Ovary (tissue), 9 donors: Measurements from ENCODE around the gene C20orf204. TPM values are rescaled to one million over a fixed set of nuclear protein-coding genes. Genes with fewer than 3 reads are reported as not detected.

Experiments used
- DNase-seq, 5 donors: peaks; one replicate each; pipeline ENCODE4 v3.0.0-alpha.2; 2019 to 2020
- H3K27ac ChIP-seq, 2 donors: fragments of 200-600 bp; one replicate each; pipeline versions ENCODE4 v1.5.1 to v1.8.0; 2019 to 2022
- H3K27me3 ChIP-seq: fragments of 200-600 bp; one replicate; pipeline ENCODE4 v1.8.0; 2022
- H3K36me3 ChIP-seq: fragments of 200-600 bp; sonication (generic); one replicate; pipeline ENCODE4 v1.5.1; 2019
- H3K4me1 ChIP-seq: one replicate; pipeline ENCODE4 v1.8.1; 2013; ENCODE audit warnings: mild to moderate bottlenecking, moderate library complexity; ENCODE audit not compliant: insufficient read depth
- H3K4me3 ChIP-seq: fragments of 200-600 bp; sonication (generic); one replicate; pipeline ENCODE4 v1.5.1; 2017
- H3K9me3 ChIP-seq, 2 donors: fragments of 200-600 bp in 1 of 2; sonication (generic) in 1 of 2; one replicate each; pipeline versions ENCODE4 v1.5.1 to v1.8.1; 2013 to 2019; ENCODE audit warnings: mild to moderate bottlenecking in 1 of 2, moderate library complexity in 1 of 2
- CTCF ChIP-seq, 3 donors: fragments of 450-650 bp in 2 of 3; fragments of 200-600 bp in 1 of 3; IDR thresholded peaks; one replicate each; pipeline versions ENCODE4 v1.5.1 to v1.8.0; 2016 to 2022; ENCODE audit warnings: antibody characterized with exemption in 3 of 3, mild to moderate bottlenecking in 1 of 3
- EP300 ChIP-seq: sonication (generic); formaldehyde crosslinking; IDR thresholded peaks from one replicate; pipeline ENCODE4 v1.6.1; 2017; ENCODE audit warnings: antibody characterized with exemption
- POLR2A ChIP-seq: fragments of 450-650 bp; IDR thresholded peaks from one replicate; pipeline ENCODE4 v1.6.1; 2017; ENCODE audit warnings: antibody characterized with exemption, mild to moderate bottlenecking, moderate library complexity
- WGBS, 3 donors: extraction: QIAGEN DNeasy Blood & Tissue Kit in 1 of 3; methylation state at CpG; one replicate each; pipeline versions ENCODE4 v1.1.5 to v1.1.7; 2013 to 2017; 5-methylcytosine and 5-hydroxymethylcytosine counted together
- intact Hi-C, 4 donors: fragments of 100-400 bp; cut with DNase I; formaldehyde crosslinking; loops; one replicate each; pipeline versions ENCODE4 v1.11.0 to v1.15.1; 2022 to 2023
- polyA plus RNA-seq, 2 donors: library from polyadenylated mRNA; stranded (reverse); fragments of 200-250 nt in 1 of 2; fragments of 350-450 nt in 1 of 2; fragmentation: Illumina TruSeq in 1 of 2; extraction: RNeasy Lipid Tissue Mini Kit (QIAGEN cat#74804) in 1 of 2; gene quantifications; one replicate each; pipeline ENCODE4 v1.2.3, GENCODE V29; 2013 to 2014
- total RNA-seq, 7 donors: library from RNA; depleted of rRNA in 2 of 7; stranded (reverse); fragments of >200 nt in 2 of 7; fragmentation: NEBNext Ultra II Directional in 3 of 7; extraction: Animal tissue kit (Norgen Biotek cat#: 25700) in 3 of 7; gene quantifications; one replicate each; pipeline versions ENCODE4 v1.1.0 to v1.2.4, GENCODE V29; 2016 to 2023
- donor health status: DM: no; HTN: no; CAD: no; lungs with moderate emphysema.
- donor health status: DM: no; HTN: no; CAD: no.
- donor health status: Bipolar disorder and iron deficiency.
- donor health status: DM: yes; HTN: yes; CAD: no.
- donor health status: DM: no; HTN: no; CAD: no.
- donor health status: DM: yes; HTN: yes; CAD: no.

C20orf204 gene
- total and polyA plus RNA-seq, 9 donors: 0.20 to 2.8 (median 1.4) TPM

- intact Hi-C loops: no loop called here
- H3K27me3 ChIP-seq: peaks cover 2% of the 10 kb centered on the region
- whole genome bisulfite sequencing, 3 donors: 2 to 10% (median 4%) methylated on average over 6 to 11 of the region's 11 CpGs
Observed at GRCh38 chr20:64041781-64042053, 5.7 kb downstream of the C20orf204 start.

DNA sequence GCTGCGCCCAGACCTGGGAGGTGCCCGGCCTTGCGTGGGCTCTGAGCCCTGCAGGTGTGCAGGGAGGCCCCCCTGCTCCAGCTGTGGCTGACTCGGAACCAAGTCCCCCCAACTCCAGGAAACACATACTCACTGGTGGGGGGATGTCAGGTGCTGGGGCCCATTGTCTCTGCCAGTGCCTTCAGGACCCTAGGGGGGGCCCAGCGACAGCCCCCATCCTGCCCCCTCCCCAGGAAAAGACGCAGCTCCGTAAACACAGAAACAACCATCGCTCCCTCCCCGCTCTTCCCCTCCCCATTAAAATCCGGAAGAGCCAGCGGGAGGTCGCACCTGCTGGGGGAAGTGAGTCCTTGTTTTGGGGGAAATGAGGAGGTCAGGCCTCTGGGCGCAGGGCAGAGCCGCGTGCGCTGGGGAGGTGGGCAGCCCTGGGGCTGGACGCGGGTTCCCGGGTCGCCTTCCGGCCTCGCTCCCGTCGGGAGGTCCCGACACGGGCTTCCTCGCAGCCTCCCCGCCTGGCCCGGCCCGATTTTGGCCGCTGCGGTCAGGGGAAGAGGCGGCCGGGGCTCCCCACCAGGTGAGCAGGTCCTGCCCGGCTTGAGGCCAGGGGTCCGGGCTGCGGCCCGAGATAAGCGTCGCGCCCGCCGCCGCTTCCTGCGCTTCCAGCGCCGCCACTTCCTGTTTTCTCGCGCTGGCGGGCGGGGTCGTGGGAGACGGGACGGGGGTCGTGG lies 6.2 kb downstream of the C20orf204 start:
- Histone ChIP-seq H3K9me3 (no peaks in the 10 kb centered on the region), H3K4me1 (peaks cover 2% of the 10 kb centered on the region), H3K27ac (no peak overlapping the region), H3K27me3 (peaks cover 2% of the 10 kb centered on the region), H3K36me3 (no peaks in the 10 kb centered on the region), H3K4me3 (no peak overlapping the region)
- TF ChIP-seq POLR2A (no peak), CTCF (IDR thresholded peaks at IDR 0.05) (no peak)
- intact Hi-C loops: no loop called here
- DNase-seq: no peak
- 1 to 4% (median 1%) methylated on average over 26 to 55 of the region's 55 CpGs for whole genome bisulfite sequencing, 3 donors

More at GRCh38 chr20:64041781-64042053, 5.7 kb downstream of the C20orf204 start:
- H3K27ac ChIP-seq: no peak overlapping the region
- TF ChIP-seq EP300 (no peak), POLR2A (no peak), CTCF (IDR thresholded peaks at IDR 0.05) (no peak)
- H3K4me3 ChIP-seq: no peak overlapping the region
- no peaks in the 10 kb centered on the region for H3K36me3 ChIP-seq
- peaks cover 2% of the 10 kb centered on the region for H3K4me1 ChIP-seq
- no peak for DNase-seq
- no peaks in the 10 kb centered on the region for H3K9me3 ChIP-seq

- intact Hi-C loops: no loop called here
Observed at GRCh38 chr20:64043768-64044167, 7.8 kb downstream of the C20orf204 start.

GRCh38 chr20:64044484-64045247 lies 8.7 kb downstream of the C20orf204 start:
- no peak for DNase-seq
- no peak overlapping the region for H3K27ac ChIP-seq
- H3K4me3 ChIP-seq: no peak overlapping the region
- H3K4me1 ChIP-seq: peaks cover 2% of the 10 kb centered on the region
- H3K36me3 ChIP-seq: no peaks in the 10 kb centered on the region
- 60 to 75% (median 61%) methylated on average over 14 of the region's 14 CpGs for WGBS, 3 donors
- peaks cover 7% of the 10 kb centered on the region for H3K27me3 ChIP-seq
- H3K9me3 ChIP-seq: no peaks in the 10 kb centered on the region
- intact Hi-C loops: no loop called here
- TF ChIP-seq EP300: no peak

More at GRCh38 chr20:64043768-64044167, 7.8 kb downstream of the C20orf204 start:
- no peak overlapping the region for H3K4me3 ChIP-seq
- H3K9me3 ChIP-seq: no peaks in the 10 kb centered on the region
- H3K4me1 ChIP-seq: no peaks in the 10 kb centered on the region
- peaks cover 7% of the 10 kb centered on the region for H3K27me3 ChIP-seq
- WGBS, 3 donors: 83 to 84% (median 84%) methylated on average over 9 of the region's 9 CpGs
- H3K27ac ChIP-seq: no peak overlapping the region
- TF ChIP-seq CTCF (IDR thresholded peaks at IDR 0.05) (no peak), EP300 (no peak), POLR2A (no peak)
- H3K36me3 ChIP-seq: no peaks in the 10 kb centered on the region
- no peak for DNase-seq
